Pulmonary artery endothelial cell (primary cell): Measurements from ENCODE around the gene RAB23. TPM values are rescaled to one million over a fixed set of nuclear protein-coding genes. Genes with fewer than 3 reads are reported as not detected.

Experiments used
- DNase-seq: peaks from one replicate; pipeline ENCODE4 v3.0.0-alpha.2; 2011; ENCODE audit warnings: low read depth, low spot score
- total RNA-seq: library from RNA; depleted of rRNA; stranded (reverse); fragments of >200 nt; gene quantifications from 2 replicates; pipeline ENCODE4 v1.2.3, GENCODE V29; 2014

Gene RAB23
- total RNA-seq, 1 donor from 2014 or later, result 16.8 TPM

GRCh38 chr6:57183336-57183735, 38.8 kb downstream of the RAB23 start:
- DNase-seq, result no peak

DNA sequence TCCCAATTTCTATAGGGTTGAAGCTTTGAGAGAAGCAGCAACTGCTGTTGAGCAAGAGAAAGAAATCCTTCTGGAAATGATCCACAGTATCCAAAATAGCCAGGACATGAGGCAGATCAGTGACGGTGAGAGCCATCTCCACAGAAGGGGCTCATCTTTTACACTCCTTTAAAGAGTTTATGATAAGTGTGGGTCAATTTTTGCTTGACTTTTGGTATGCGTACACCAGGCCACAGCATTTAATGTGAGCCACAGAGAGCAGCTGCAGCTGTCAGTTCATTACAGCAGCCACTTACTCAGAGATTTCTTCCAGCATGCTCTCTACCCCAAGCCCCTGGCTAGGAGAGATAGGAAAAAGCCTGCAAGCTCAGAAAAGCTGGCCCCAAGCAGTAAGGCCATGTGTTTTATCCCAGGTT, 40.1 kb downstream of the RAB23 start:
- no peak for DNase-seq

- no peak for DNase-seq
Measured at GRCh38 chr6:57180596-57180995, 41.5 kb downstream of the RAB23 start.

GRCh38 chr6:57177545-57178265, 44.4 kb downstream of the RAB23 start:
- no peak for DNase-seq

GRCh38 chr6:57174511-57174907, 47.6 kb downstream of the RAB23 start:
- no peak for DNase-seq

DNA sequence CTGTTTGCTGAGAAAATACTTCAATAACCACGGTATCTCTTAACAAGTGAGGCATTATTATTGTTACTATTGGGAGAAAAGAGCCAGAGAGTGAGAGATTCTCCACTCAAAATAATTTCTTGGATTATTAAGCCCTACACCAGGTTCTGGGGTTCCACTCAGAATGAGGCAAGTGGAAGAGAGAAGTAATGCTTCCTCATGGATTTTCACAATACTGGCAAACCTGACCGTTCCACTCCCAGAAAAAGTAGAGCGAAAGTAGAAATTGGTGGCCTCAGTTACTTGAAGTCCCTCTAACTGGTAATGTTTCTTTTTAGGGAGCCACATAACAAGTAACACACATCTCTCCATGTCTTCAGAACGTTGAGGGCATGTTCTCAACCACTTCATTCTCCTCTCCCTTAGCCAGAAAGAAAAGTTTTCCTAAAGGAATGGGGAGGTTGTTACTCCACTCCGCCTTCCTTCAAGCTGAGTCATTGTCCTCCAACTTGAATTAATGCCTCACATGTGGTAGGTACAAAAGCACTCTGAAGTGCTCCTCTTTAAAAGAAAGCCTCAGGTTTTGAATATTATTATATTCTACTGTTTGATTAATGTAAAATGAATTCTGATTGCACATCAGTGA, 48.1 kb downstream of the RAB23 start:
- DNase-seq, result no peak

- DNase-seq, result no peak
Measured at GRCh38 chr6:57173056-57173885, 48.8 kb downstream of the RAB23 start.

DNA sequence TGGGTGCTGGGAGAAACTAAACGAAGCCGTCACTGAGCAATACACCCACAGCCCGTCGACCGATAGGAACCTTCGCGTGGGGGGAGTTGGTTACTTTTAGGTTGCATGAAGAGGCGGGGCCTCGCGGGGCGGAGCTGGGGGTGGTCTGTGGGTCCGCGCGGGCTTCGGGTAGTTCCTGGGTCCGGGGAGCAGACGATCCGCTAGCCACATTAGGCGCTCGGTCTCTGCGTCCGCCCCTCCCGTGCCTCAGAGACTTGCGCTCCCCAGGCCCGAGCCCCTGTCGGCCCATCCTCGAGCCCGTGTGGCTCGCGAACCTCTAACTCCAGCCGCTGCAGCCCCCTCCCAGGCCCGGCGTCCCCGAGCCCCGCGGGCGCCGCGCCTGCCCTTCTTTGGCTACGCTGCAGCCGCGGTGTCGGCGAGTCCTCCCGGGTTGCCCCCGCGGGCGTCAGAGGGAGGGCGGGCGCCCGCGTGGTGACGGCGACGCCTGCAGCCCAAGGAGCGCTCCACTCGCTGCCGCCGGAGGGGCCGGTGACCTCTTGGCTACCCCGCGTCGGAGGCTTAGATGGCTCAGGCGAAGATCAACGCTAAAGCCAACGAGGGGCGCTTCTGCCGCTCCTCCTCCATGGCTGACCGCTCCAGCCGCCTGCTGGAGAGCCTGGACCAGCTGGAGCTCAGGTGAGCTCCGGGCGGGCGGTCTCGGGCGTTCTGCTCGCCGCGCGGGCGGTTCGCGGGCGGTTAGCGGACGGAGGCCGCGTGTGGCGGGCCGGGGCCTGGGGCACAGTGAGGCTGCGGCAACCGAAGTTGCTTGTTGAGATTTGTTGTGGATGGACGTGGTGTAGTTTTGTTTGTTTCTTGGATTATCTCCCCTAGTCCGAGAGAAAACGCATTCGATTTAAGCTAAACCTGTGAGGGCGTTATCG, 49.7 kb downstream of the RAB23 start, which contains the start of gene BAG2:
Gene BAG2 (plus strand): TSS at position 191 of the 920 bp plus-strand sequence. CDS start 372 bp downstream, at position 563.
- DNase-seq, result peak; percentile 27

DNA sequence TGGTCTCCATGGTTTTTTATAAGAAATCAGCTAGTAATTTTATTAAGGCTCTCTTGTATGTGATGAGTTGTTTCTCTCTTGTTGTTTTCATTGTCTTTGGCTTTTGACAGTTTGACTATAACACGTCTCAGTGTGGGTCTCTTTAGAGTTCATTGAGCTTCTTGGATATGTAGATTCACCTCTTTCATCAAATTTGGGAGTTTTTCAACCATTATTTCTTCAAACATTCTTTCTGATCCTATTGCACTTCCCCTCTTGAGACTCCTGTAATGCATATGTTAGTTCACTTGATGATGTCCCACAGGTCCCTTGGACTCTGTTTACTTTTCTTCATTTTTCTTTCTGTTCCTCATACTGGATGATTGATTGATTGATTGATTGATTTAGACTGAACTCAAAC, 57.0 kb downstream of the RAB23 start:
- DNase-seq, result no peak

DNA sequence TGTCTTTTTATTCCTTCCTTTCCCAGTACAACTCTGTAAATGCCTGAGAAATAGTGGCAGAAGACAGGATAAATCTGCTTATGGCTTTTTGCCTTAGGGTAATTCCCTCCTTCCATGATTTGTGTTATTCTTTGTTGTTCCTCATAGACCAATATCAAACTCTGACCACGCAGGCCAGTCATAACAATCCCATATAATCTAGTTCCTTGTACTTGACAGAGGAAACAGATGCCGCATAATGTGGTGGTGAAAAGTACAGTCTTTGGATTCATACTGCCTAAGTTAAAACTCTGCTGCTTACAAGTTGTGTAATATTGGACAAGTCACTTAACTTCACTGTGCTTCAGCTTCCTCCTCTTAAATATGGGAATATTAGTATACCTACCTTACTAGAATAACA, 58.2 kb downstream of the RAB23 start:
- no peak for DNase-seq

GRCh38 chr6:57162516-57162915, 59.6 kb downstream of the RAB23 start:
- no peak for DNase-seq

DNA sequence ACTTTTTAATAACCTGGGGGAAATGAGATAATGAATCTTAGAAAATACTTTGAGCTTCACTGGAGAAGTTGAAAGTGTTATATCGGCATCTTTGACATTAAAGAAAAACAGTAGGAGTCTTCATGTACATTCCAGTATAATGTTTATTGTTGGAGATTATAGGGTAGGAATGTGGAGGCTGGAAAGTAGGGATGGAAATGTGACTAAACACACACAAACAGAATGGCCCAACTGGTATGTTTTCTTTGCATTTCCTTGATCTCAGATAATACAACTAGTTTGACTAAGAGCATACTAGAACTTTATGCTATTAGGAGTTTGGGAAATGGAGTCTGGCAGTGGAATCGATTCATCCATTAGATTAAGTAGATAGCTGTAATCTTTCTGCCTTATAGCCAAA, 60.1 kb downstream of the RAB23 start:
- no peak for DNase-seq

DNA sequence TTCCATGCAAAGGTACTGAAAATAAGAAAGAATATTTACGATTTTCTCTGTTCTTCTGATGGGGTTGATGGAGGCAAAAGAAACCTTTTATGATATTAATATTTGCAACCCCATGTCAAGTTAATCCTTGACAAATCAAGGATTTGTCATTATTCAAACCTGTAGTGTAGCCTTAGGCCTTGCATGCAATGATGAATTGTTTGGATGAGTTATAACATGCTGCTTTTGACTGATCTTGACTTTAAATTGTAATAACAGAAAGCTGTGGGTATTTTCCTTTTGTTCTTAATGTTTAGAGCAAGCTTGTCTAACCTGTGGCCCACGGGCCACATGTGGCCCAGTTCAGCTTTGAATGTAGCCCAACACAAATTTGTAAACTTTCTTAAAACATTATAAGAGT, 63.0 kb downstream of the RAB23 start:
- no peak for DNase-seq

GRCh38 chr6:57158658-57159057, 63.4 kb downstream of the RAB23 start:
- DNase-seq, result no peak

DNA sequence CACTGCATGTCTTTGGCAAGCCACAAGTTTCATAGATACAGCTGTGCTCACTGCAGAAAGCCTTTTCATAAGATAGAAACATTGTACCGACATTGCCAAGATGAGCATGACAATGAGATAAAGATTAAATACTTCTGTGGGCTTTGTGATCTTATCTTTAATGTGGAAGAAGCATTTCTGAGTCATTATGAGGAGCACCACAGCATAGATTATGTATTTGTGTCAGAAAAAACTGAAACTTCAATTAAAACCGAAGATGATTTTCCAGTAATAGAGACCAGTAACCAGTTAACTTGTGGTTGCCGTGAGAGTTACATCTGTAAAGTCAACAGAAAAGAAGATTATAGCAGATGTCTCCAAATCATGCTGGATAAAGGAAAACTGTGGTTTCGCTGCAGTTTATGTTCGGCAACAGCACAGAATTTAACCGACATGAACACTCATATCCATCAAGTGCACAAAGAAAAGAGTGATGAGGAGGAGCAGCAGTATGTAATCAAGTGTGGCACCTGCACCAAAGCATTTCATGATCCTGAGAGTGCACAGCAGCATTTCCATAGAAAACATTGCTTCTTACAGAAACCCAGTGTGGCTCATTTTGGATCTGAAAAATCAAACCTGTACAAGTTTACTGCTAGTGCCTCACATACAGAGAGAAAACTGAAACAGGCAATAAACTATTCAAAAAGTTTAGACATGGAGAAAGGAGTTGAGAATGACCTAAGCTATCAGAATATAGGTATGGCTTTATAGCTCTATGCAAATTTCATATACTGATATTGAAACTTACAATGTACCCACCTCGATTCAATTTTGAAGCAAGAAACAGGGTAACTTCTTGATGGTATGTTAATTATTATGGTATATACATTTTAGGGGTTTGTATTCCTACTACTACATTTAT, 73.9 kb downstream of the RAB23 start:
- DNase-seq, result no peak

- no peak for DNase-seq
Measured at GRCh38 chr6:57147401-57147800, 74.7 kb downstream of the RAB23 start.

- DNase-seq, result no peak
Measured at GRCh38 chr6:57143690-57144089, 78.4 kb downstream of the RAB23 start.

DNA sequence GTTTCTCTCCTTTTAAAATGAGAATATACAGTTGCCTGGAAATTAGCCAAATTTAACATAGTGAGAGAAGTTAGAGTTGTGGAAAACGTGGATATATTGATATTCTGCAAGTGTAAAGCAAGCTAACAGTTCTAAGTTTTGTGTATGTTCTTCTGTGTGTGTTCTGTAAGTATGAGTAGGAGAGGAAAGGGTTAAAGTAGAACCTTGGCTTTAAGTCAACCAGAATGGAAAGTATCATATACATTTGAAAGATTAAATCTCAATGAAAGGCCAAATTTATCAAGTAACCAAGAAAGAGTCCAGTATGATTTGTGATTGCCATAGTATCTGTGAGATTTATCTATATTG, 80.0 kb downstream of the RAB23 start:
- no peak for DNase-seq

DNA sequence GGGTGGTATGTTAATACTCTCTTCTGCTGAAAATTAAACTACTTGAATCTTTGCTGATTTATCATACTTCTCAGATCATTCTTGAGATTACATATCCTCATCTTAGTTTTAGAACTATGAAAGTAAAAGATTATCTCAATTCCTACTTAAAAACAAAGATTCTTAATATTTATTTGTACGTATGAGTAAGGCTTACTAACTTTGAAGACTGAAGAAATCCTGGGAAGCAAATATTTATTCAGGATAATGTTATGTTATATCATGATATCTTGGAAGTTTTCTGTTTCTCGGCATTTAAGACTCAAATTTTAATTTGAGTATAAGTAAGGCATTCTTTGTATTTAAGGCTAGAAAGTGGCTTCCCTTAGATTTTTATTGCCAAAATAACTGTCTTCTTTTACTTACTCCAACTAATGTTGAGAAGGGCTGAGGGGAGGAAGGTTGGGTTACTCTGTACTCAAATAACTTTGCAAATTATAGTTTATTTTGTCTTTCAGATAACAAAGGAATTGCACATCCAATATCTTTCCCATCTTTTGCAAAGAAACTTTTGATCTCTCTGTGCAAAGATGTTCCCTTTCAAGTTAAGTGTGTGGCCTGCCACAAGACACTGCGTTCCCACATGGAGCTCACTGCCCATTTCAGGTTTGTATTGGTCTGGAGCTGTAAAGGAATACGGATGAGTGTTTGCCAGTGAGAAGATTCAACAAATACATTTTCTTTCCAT, 80.5 kb downstream of the RAB23 start:
- DNase-seq, result no peak

- DNase-seq, result no peak
Measured at GRCh38 chr6:57138026-57138425, 84.1 kb downstream of the RAB23 start.
